PFSK-1 (cell line): ENCODE results near the gene SLC48A1.

Experiments
- FOXP2 ChIP-seq: optimal IDR thresholded peaks from 2 replicates; pipeline ENCODE3; 2011; ENCODE audit warnings: borderline replicate concordance, control low read depth, inconsistent platforms; ENCODE audit not compliant: insufficient read depth; ENCODE audit errors: extremely low read length, extremely low read depth
- POLR2AphosphoS5 ChIP-seq: IDR thresholded peaks from 2 replicates; pipeline ENCODE4 v1.6.1; 2012; ENCODE audit warnings: low read depth, mild to moderate bottlenecking, control low read depth, low read length, moderate library complexity
- SIN3A ChIP-seq: IDR thresholded peaks from 2 replicates; pipeline ENCODE4 v1.6.1; 2012; ENCODE audit warnings: mild to moderate bottlenecking, low read length, moderate library complexity, borderline replicate concordance; ENCODE audit not compliant: insufficient read depth
- TAF1 ChIP-seq: IDR thresholded peaks from 2 replicates; pipeline ENCODE4 v1.6.1; 2012; ENCODE audit warnings: low read length, control low read depth, borderline replicate concordance; ENCODE audit not compliant: insufficient read depth
- TF ChIP-seq, protein P1 (sequence below), 2 experiments: IDR thresholded peaks; 2 replicates each; pipeline versions ENCODE4 v1.6.1 to v1.8.0; 2011 to 2012; ENCODE audit warnings: low read depth in 2 of 2, low read length in 2 of 2, control low read depth in 1 of 2, inconsistent platforms in 1 of 2, mild to moderate bottlenecking in 1 of 2, moderate library complexity in 1 of 2; ENCODE audit not compliant: insufficient read depth in 1 of 2

Gene SLC48A1

DNA sequence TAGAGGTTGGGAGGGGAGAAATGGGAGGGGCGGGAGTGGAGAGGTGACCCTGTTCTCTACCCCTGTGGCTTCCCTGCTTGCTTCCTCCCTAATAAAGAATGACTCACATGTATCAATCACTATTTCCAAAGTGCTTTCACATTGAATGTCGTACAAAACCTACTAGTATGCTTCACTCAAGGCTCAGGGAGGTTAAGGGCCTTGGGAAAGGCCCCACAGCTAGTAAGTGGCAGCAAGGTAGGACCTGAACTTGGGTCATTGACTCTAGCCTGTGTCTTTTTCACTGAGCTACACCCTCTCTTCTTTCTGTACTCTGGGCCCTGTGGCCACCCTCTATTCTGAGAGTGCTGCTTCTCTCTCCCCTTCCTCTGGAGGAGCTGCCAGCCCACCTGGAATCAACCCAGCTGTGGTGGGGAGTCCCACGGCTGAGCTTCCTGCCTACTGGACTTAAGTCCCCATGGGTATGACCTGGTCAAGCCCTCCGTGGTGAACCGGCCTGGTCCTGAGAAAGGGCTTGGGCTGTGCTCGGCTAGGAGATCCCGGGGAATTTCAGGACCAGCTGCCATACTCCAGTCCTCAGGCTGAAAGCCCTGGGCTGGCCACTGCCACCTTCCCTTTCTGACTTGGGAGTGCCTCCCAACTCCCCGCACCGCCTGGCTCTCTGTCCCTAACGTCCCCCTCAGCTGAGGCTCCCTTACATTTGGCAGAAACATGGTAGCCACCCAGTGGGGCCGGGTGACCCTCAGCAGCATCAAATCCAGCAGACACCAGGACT is 13.0 kb downstream of the SLC48A1 start:
- TF ChIP-seq POLR2AphosphoS5, result no peak
- TF ChIP-seq, protein P1, sequence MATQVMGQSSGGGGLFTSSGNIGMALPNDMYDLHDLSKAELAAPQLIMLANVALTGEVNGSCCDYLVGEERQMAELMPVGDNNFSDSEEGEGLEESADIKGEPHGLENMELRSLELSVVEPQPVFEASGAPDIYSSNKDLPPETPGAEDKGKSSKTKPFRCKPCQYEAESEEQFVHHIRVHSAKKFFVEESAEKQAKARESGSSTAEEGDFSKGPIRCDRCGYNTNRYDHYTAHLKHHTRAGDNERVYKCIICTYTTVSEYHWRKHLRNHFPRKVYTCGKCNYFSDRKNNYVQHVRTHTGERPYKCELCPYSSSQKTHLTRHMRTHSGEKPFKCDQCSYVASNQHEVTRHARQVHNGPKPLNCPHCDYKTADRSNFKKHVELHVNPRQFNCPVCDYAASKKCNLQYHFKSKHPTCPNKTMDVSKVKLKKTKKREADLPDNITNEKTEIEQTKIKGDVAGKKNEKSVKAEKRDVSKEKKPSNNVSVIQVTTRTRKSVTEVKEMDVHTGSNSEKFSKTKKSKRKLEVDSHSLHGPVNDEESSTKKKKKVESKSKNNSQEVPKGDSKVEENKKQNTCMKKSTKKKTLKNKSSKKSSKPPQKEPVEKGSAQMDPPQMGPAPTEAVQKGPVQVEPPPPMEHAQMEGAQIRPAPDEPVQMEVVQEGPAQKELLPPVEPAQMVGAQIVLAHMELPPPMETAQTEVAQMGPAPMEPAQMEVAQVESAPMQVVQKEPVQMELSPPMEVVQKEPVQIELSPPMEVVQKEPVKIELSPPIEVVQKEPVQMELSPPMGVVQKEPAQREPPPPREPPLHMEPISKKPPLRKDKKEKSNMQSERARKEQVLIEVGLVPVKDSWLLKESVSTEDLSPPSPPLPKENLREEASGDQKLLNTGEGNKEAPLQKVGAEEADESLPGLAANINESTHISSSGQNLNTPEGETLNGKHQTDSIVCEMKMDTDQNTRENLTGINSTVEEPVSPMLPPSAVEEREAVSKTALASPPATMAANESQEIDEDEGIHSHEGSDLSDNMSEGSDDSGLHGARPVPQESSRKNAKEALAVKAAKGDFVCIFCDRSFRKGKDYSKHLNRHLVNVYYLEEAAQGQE (IDR thresholded peaks at IDR 0.05; ENCODE audit: insufficient read depth in 1 of 2, low read depth in 2 of 2, low read length in 2 of 2), result no peak
- no peak for TF ChIP-seq FOXP2
- TF ChIP-seq TAF1, result no peak
- no peak for TF ChIP-seq SIN3A

DNA sequence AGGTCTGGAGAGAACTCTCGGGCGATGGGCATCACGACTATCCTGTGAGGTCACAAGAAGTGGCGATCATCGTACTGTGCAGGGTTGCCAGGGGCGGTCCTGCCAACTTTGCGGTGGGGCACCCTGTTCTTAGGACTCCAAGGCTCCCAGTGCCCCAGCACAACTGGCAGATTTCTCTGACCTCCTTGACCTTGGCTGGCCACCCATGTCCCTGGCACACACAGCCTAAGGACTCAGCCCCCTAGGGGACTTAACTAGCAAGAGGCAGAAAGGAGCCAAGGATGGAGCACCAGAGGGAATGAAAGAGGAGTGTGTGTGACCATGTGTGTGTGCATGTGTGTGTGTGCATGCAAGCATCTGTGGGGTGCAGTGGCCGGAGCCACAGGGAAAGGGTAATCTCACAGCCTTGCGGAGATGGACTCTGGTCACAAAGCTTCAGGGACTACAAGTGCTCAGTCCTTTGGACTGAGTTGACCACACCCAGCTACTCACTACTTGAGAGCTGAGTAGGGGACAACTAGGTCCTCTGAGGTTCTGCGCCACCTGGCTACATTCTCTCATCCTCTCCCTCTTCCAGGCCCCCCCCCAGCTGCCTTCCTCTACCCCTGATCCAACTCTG is 13.7 kb downstream of the SLC48A1 start:
- TF ChIP-seq POLR2AphosphoS5, result no peak
- no peak for TF ChIP-seq SIN3A
- no peak for TF ChIP-seq TAF1
- TF ChIP-seq FOXP2, result no peak
- TF ChIP-seq, protein P1 (IDR thresholded peaks at IDR 0.05; ENCODE audit: insufficient read depth in 1 of 2, low read depth in 2 of 2, low read length in 2 of 2), result no peak

DNA sequence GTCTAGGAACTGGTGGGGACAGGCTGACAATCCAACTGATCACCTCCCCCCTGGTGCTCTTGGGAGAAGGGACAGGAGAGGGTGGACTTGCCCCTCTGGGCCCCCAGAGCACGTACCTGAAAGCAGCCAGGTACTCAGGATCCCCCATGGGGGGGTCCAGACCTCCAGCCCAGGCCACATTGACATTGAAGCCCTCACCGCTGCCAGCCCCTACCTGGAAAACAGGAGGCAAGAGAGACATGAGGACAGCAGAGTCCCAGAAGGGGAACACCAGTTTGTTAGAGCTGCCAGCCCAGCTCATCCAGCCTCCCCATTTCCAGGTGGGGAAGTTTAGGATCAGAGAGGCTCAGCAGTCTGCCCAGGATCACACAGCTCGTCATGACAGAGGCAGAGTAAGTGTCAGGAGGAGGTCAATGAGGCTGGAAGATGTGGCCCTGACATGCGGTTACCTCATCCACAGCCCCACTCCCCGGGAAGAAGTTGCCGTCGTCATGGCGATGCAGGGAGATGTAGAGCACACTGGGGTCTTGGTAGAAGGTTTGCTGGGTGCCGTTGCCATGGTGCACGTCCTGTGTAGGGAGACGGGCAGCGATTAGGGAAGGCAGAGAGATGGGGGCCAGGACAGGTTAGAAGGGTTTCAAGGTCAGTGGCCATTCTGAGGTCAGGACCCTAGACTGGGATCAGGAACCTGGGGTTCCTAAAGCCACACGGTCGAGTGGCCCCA is 14.7 kb downstream of the SLC48A1 start:
- TF ChIP-seq POLR2AphosphoS5 (no peak), SIN3A (no peak), TAF1 (no peak), FOXP2 (no peak)
- TF ChIP-seq, protein P1 (IDR thresholded peaks at IDR 0.05; ENCODE audit: insufficient read depth in 1 of 2, low read depth in 2 of 2, low read length in 2 of 2), result no peak

DNA sequence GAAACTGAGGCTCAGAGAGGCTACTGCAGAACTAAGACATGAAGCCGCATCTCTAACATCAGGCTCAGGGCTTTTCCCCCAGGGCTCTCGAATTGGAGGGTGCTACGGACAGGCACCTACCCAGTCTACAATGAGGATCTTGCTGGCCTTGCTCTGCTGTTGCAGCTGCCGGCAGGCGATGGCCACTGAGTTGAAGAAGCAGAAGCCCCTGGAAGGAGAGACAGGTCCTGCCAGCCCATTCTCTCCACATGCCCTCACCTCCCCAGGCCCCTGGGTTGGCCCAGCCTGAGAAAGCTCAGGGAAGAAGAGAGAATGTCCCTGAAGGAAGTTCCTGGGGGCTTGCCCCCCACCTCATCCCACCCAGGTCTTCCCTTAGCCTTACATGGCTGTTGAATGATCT is 16.1 kb downstream of the SLC48A1 start:
- TF ChIP-seq FOXP2 (no peak), POLR2AphosphoS5 (no peak), SIN3A (no peak), TAF1 (no peak)
- TF ChIP-seq, protein P1 (IDR thresholded peaks at IDR 0.05; ENCODE audit: insufficient read depth in 1 of 2, low read depth in 2 of 2, low read length in 2 of 2), result no peak
